ENCODE results near the gene MPC1. TPM values are rescaled to one million over a fixed set of nuclear protein-coding genes. Genes with fewer than 3 reads are reported as not detected.

MPC1 gene
- total and polyA plus RNA-seq, 2 donors (not counting 3 experiments of a cell fraction or from before 2014, with no cell fraction given) = 15.5 to 17.5 TPM

DNA sequence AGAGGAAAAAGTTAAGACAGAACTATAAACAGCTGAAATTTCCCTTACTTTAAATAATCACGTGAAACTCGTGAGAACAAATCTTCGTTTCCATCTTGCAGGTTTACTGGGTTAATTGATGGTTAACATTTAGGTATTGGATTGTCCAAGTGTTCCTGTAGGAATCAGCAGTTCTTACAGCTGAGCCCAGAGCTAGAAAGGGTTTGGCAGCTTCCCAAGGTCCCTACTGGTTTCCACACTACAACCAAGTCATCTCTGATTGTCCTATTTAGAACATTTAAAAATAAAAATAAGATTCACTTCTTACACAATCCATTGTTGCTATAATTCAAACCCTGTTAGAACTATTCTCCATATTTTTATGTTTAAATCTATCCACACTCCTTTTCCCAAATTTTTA is 15.8 kb downstream of the MPC1 start:
- Histone ChIP-seq H4K20me1 (replicated peaks; ENCODE audit: control insufficient read depth, extremely low read depth, insufficient read depth, low read length) (no peaks in the 10 kb centered on the region), H3K27me3 (ENCODE audit: control insufficient read depth in 2 of 2, insufficient read depth in 2 of 2, low read length in 2 of 2) (no peaks in the 10 kb centered on the region), H3K9me1 (replicated peaks; ENCODE audit: control insufficient read depth, extremely low read depth, insufficient read depth, low read length) (no peaks in the 10 kb centered on the region), H3K9ac (replicated peaks; ENCODE audit: extremely low read depth, insufficient read depth, low read length) (no peak overlapping the region), H3K27ac (ENCODE audit: insufficient read depth, low read depth, low read length) (no peak overlapping the region), H3K4me1 (ENCODE audit: control insufficient read depth, extremely low read depth, insufficient read depth, low read length) (peaks cover 17% of the 10 kb centered on the region), H3K79me2 (ENCODE audit: control insufficient read depth, insufficient read depth, low read length) (no peaks in the 10 kb centered on the region), H2AFZ (ENCODE audit: low read depth, low read length) (no peak overlapping the region), H3K4me2 (ENCODE audit: insufficient read depth, low read length) (no peak overlapping the region), H3K9me3 (replicated peaks; ENCODE audit: control insufficient read depth, insufficient read depth, low read length) (no peaks in the 10 kb centered on the region), H3K36me3 (ENCODE audit: control insufficient read depth in 2 of 2, extremely low read depth in 1 of 2, insufficient read depth in 2 of 2, low read length in 2 of 2) (no peaks in the 10 kb centered on the region), H3K4me3 (replicated peaks in 1 of 3; ENCODE audit: insufficient read depth in 1 of 3, low read depth in 1 of 3, low read length in 3 of 3) (no peak overlapping the region)
- ChIA-PET POLR2A (no interaction called here), CTCF (interaction anchor here (2.2 to 3.1 kb wide), 2 partner anchors 11 to 14 kb away, joined by 5 to 25 read pairs; no protein-coding TSS in a partner anchor)
- no peak for FAIRE-seq
- BruUV-seq (replicated peaks) = no TSS peak
- intact Hi-C loops (cut with micrococcal nuclease) = no loop called here
- no peak for TF ChIP-seq MYC (IDR thresholded peaks at IDR 0.05; ENCODE audit: low read depth, low read length)
- no peak for TF ChIP-seq JUN (IDR thresholded peaks at IDR 0.05; ENCODE audit: borderline replicate concordance, insufficient read depth, insufficient read length, low read depth)
- TF ChIP-seq MAX (IDR thresholded peaks at IDR 0.05; ENCODE audit: insufficient read depth, insufficient read length) = no peak
- dilution Hi-C loops (cut with MboI; ENCODE audit: extremely low pct_ligation_motif_present, low sequenced_read_pairs) = no loop called here
- no peak for DNase-seq (ENCODE audit: low read depth, low spot score)

DNA sequence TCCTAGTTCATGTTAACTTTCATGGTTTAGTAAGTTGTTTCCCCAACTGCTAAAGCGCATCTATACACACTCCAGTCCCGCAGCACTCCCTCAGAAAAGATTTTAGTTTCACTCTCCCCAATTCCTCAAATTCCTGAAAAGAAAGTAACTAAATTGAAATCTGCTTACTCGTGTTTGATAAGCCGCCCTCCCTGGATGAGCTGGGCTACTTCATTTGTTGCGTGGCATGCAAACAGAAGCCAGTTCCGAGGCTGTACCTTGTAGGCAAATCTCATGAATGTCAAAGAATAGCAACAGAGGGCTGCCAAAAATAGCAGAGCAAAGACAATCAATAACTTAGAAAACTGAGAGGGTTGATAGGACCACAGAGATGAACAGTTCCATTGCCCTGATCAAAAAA is 16.9 kb downstream of the MPC1 start:
- ChIA-PET CTCF (interaction anchor here (2.2 to 3.1 kb wide), 2 partner anchors 12 to 15 kb away, joined by 5 to 25 read pairs; no protein-coding TSS in a partner anchor), POLR2A (no interaction called here)
- H3K9me3 ChIP-seq (replicated peaks; ENCODE audit: control insufficient read depth, insufficient read depth, low read length) = no peaks in the 10 kb centered on the region
- no peaks in the 10 kb centered on the region for H3K79me2 ChIP-seq (ENCODE audit: control insufficient read depth, insufficient read depth, low read length)
- FAIRE-seq (no peak), DNase-seq (ENCODE audit: low read depth, low spot score) (no peak)
- H2AFZ ChIP-seq (ENCODE audit: low read depth, low read length) = no peak overlapping the region
- no peaks in the 10 kb centered on the region for H3K9me1 ChIP-seq (replicated peaks; ENCODE audit: control insufficient read depth, extremely low read depth, insufficient read depth, low read length)
- H3K27ac ChIP-seq (ENCODE audit: insufficient read depth, low read depth, low read length) = peak overlapping the region; percentile 26
- dilution Hi-C loops (cut with MboI; ENCODE audit: extremely low pct_ligation_motif_present, low sequenced_read_pairs) (no loop called here), intact Hi-C loops (cut with micrococcal nuclease) (loop anchor here (1.0 kb wide), 2 partner anchors 17 to 24 kb away; partner anchors contain the start of gene SFT2D1)
- H3K27me3 ChIP-seq (ENCODE audit: control insufficient read depth in 2 of 2, insufficient read depth in 2 of 2, low read length in 2 of 2) = no peaks in the 10 kb centered on the region
- BruUV-seq (replicated peaks) = no TSS peak
- peak overlapping the region; percentile 48 for H3K4me2 ChIP-seq (ENCODE audit: insufficient read depth, low read length)
- no peak overlapping the region for H3K9ac ChIP-seq (replicated peaks; ENCODE audit: extremely low read depth, insufficient read depth, low read length)
- TF ChIP-seq POLR2A (IDR thresholded peaks at IDR 0.05; ENCODE audit: low read depth, low read length) (no peak), JUN (IDR thresholded peaks at IDR 0.05; ENCODE audit: borderline replicate concordance, insufficient read depth, insufficient read length, low read depth) (no peak), EZH2 (IDR thresholded peaks at IDR 0.05; ENCODE audit: borderline replicate concordance, low read depth, low read length, severe bottlenecking) (no peak)
- no peaks in the 10 kb centered on the region for H4K20me1 ChIP-seq (replicated peaks; ENCODE audit: control insufficient read depth, extremely low read depth, insufficient read depth, low read length)
- no peak overlapping the region for H3K4me3 ChIP-seq (replicated peaks in 1 of 3; ENCODE audit: insufficient read depth in 1 of 3, low read depth in 1 of 3, low read length in 3 of 3)
- H3K36me3 ChIP-seq (ENCODE audit: control insufficient read depth in 2 of 2, extremely low read depth in 1 of 2, insufficient read depth in 2 of 2, low read length in 2 of 2) = no peaks in the 10 kb centered on the region
- H3K4me1 ChIP-seq (ENCODE audit: control insufficient read depth, extremely low read depth, insufficient read depth, low read length) = peaks cover 17% of the 10 kb centered on the region
